VCaP (cell line): ENCODE data around the gene ITGAE.

Experiments used
- H3K27ac ChIP-seq: fragments of 450-650 bp; 2 replicates; pipeline ENCODE4 v1.5.1; 2017
- CTCF ChIP-seq: fragments of 450-650 bp; conservative IDR thresholded peaks from 2 replicates; pipeline ENCODE4 v1.5.1; 2017; ENCODE audit warnings: mild to moderate bottlenecking, moderate library complexity

Gene ITGAE

GRCh38 chr17:3828151-3828851 is 27.3 kb upstream of the ITGAE start:
- H3K27ac ChIP-seq = peak overlapping the region; percentile 39
- TF ChIP-seq CTCF = no peak

GRCh38 chr17:3827124-3827773 is 26.3 kb upstream of the ITGAE start:
- no peak overlapping the region; the same call in 1 of the 2 replicates for H3K27ac ChIP-seq

GRCh38 chr17:3826191-3826590 is 25.2 kb upstream of the ITGAE start:
- TF ChIP-seq CTCF = no peak
- H3K27ac ChIP-seq = no peak overlapping the region

More at GRCh38 chr17:3827124-3827773, 26.3 kb upstream of the ITGAE start:
- TF ChIP-seq CTCF = peak; percentile 84

GRCh38 chr17:3821101-3821500 is 20.1 kb upstream of the ITGAE start:
- H3K27ac ChIP-seq = no peak overlapping the region
- no peak for TF ChIP-seq CTCF

- H3K27ac ChIP-seq = no peak overlapping the region
- no peak for TF ChIP-seq CTCF
Observed at GRCh38 chr17:3818786-3819185, 17.8 kb upstream of the ITGAE start.

- H3K27ac ChIP-seq = no peak overlapping the region
- no peak for TF ChIP-seq CTCF
Observed at GRCh38 chr17:3817851-3818605, 17.0 kb upstream of the ITGAE start.

GRCh38 chr17:3815925-3816324 is 14.9 kb upstream of the ITGAE start:
- H3K27ac ChIP-seq = no peak overlapping the region
- TF ChIP-seq CTCF = no peak
